Mammary epithelial cell (primary cell): ENCODE results near the gene MUC20.

Experiments used
- EZH2 ChIP-seq: IDR thresholded peaks from 2 replicates; pipeline ENCODE4 v1.6.1; 2012; ENCODE audit warnings: low read length, inconsistent platforms, borderline replicate concordance
- TF ChIP-seq, protein P1 (sequence below), 2 donors: IDR thresholded peaks in 1 of 2; conservative IDR thresholded peaks in 1 of 2; 2 replicates each; pipeline ENCODE4 v1.5.1; 2011 to 2012; ENCODE audit warnings: inconsistent platforms in 2 of 2, low read length in 2 of 2, mild to moderate bottlenecking in 2 of 2, control low read depth in 1 of 2, low read depth in 1 of 2; ENCODE audit not compliant: insufficient read depth in 1 of 2; ENCODE audit errors: extremely low read depth in 1 of 2

DNA sequence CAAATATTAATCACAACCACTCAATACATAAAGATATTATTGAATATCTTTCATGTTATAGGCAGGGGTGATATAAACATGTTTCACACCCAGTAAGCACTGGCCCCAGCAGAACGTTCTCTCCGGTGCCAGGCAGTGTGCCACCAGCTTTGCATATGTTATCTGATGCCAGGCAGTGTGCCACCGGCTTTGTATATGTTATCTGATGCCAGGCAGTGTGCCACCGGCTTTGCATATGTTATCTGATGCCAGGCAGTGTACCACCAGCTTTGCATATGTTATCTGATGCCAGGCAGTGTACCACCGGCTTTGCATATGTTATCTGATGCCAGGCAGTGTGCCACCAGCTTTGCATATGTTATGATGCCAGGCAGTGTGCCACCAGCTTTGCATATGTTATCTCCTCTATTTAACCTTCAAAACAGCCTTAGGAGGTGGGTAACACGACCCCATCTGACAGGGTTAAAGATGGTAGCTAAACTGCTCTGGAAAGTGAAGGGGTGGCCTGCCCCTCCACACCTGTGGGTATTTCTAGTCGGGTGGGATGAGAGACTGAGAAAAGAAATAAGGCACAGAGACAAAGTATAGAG is 6.9 kb downstream of the MUC20 start:
- TF ChIP-seq, protein P1, sequence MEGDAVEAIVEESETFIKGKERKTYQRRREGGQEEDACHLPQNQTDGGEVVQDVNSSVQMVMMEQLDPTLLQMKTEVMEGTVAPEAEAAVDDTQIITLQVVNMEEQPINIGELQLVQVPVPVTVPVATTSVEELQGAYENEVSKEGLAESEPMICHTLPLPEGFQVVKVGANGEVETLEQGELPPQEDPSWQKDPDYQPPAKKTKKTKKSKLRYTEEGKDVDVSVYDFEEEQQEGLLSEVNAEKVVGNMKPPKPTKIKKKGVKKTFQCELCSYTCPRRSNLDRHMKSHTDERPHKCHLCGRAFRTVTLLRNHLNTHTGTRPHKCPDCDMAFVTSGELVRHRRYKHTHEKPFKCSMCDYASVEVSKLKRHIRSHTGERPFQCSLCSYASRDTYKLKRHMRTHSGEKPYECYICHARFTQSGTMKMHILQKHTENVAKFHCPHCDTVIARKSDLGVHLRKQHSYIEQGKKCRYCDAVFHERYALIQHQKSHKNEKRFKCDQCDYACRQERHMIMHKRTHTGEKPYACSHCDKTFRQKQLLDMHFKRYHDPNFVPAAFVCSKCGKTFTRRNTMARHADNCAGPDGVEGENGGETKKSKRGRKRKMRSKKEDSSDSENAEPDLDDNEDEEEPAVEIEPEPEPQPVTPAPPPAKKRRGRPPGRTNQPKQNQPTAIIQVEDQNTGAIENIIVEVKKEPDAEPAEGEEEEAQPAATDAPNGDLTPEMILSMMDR (conservative IDR thresholded peaks at IDR 0.05 in 1 of 2, IDR thresholded peaks at IDR 0.05 in 1 of 2; ENCODE audit: extremely low read depth in 1 of 2, insufficient read depth in 1 of 2, low read depth in 1 of 2, low read length in 2 of 2), result no peak
- no peak for TF ChIP-seq EZH2
